HCT116 (cell line): ENCODE data around the gene ABCC8. TPM values are rescaled to one million over a fixed set of nuclear protein-coding genes. Genes with fewer than 3 reads are reported as not detected.

Experiments used
- ATAC-seq: fragments of 200-7000 bp; cut with Tn5 transposase; 2 replicates; pipeline ENCODE4 v1.9.1; 2020; ENCODE audit warnings: mild to moderate bottlenecking, moderate library complexity
- BruUV-seq: library from RNA; stranded (reverse); fragments of 400-500 nt; replicated peaks from 2 replicates; lab custom pipeline; 2021; lab: Mats Ljungman, UMichigan
- CTCF ChIA-PET: fragments of 300-600 bp; sonication (Branson Sonifier 250); formaldehyde crosslinking; loops from one replicate; lab custom pipeline; 2021; ENCODE audit warnings: antibody characterized with exemption; lab: Charles Lee
- POLR2A ChIA-PET: fragments of 300-600, 350-600 bp; sonication (Branson Sonifier 250); formaldehyde crosslinking; loops from one replicate; lab custom pipeline; 2021; ENCODE audit warnings: antibody characterized with exemption; lab: Charles Lee
- RAD21 ChIA-PET, 2 experiments: fragments of 300-600 bp; sonication (Branson Sonifier 250); formaldehyde crosslinking; loops; one replicate each; lab custom pipeline; 2023; ENCODE audit warnings: low total read pairs in 2 of 2; ENCODE audit not compliant: uncharacterized antibody in 2 of 2, unreplicated experiment in 2 of 2, low non-redundant PET in 1 of 2; lab: Charles Lee
- DNase-seq: peaks from one replicate; pipeline ENCODE4 v3.0.0-alpha.2; 2010; ENCODE audit warnings: low read depth, low spot score
- H2AFZ ChIP-seq: fragments of 200-600 bp; shearing (Covaris generic), sonication (generic); 2 replicates; pipeline ENCODE4 v1.6.1; 2017; ENCODE audit warnings: low read depth, mixed run types, mixed read lengths, antibody characterized with exemption, low read length; ENCODE audit not compliant: poor library complexity, severe bottlenecking
- H3K27ac ChIP-seq: 2 replicates; pipeline ENCODE4 v1.5.1; 2012; ENCODE audit warnings: low read depth, low read length
- H3K27me3 ChIP-seq: fragments of 200-600 bp; sonication (generic); 2 replicates; pipeline ENCODE4 v1.6.1; 2016; ENCODE audit warnings: mixed run types, low read length, mixed read lengths; ENCODE audit not compliant: insufficient read depth
- H3K36me3 ChIP-seq, 2 experiments: fragments of 200-500 bp in 1 of 2; fragments of 200-600 bp in 1 of 2; sonication (Bioruptor generic) in 1 of 2; sonication (generic) in 1 of 2; 2 replicates each; pipeline versions ENCODE4 v1.5.1 to v1.6.1; 2014 to 2016; ENCODE audit warnings: low read length in 2 of 2, inconsistent platforms in 1 of 2, mixed read lengths in 1 of 2, mixed run types in 1 of 2; ENCODE audit not compliant: insufficient read depth in 2 of 2, control insufficient read depth in 1 of 2
- H3K4me1 ChIP-seq, 2 experiments: fragments of 200-600 bp in 1 of 2; sonication (generic) in 1 of 2; 2 replicates each; pipeline versions ENCODE4 v1.5.1 to v1.6.1; 2012 to 2017; ENCODE audit warnings: low read length in 2 of 2, inconsistent platforms in 1 of 2, mild to moderate bottlenecking in 1 of 2, mixed read lengths in 1 of 2, mixed run types in 1 of 2, moderate library complexity in 1 of 2; ENCODE audit not compliant: insufficient read depth in 2 of 2, control insufficient read depth in 1 of 2
- H3K4me2 ChIP-seq: fragments of 200-600 bp; sonication (generic); 2 replicates; pipeline ENCODE4 v1.6.1; 2017; ENCODE audit warnings: mixed run types, low read length, mixed read lengths
- H3K4me3 ChIP-seq, 2 experiments: fragments of 200-600 bp in 1 of 2; sonication (generic) in 1 of 2; replicated peaks in 1 of 2; 2 replicates each; pipeline ENCODE4 v1.5.1; 2011 to 2016; ENCODE audit warnings: low read length in 2 of 2, control low read depth in 1 of 2, low read depth in 1 of 2, mild to moderate bottlenecking in 1 of 2, mixed read lengths in 1 of 2, mixed run types in 1 of 2
- H3K79me2 ChIP-seq: fragments of 200-600 bp; sonication (generic); 2 replicates; pipeline ENCODE4 v1.6.1; 2017; ENCODE audit warnings: mild to moderate bottlenecking, mixed run types, low read length, moderate library complexity, mixed read lengths; ENCODE audit not compliant: insufficient read depth
- H3K9ac ChIP-seq: fragments of 200-600 bp; sonication (generic); 2 replicates; pipeline ENCODE4 v1.6.1; 2016; ENCODE audit warnings: low read length, mixed read lengths
- H3K9me2 ChIP-seq: fragments of 200-600 bp; sonication (generic), shearing (Covaris generic); 2 replicates; pipeline ENCODE4 v1.6.1; 2017; ENCODE audit warnings: mixed run types, mild to moderate bottlenecking, moderate library complexity; ENCODE audit not compliant: insufficient read depth
- H3K9me3 ChIP-seq, 2 experiments: fragments of 200-500 bp in 1 of 2; fragments of 200-600 bp in 1 of 2; sonication (Bioruptor generic) in 1 of 2; sonication (generic) in 1 of 2; 2 replicates each; pipeline ENCODE4 v1.6.1; 2014 to 2017; ENCODE audit warnings: low read length in 2 of 2, mixed read lengths in 2 of 2, inconsistent platforms in 1 of 2, low read depth in 1 of 2, mild to moderate bottlenecking in 1 of 2, mixed run types in 1 of 2, moderate library complexity in 1 of 2; ENCODE audit not compliant: control insufficient read depth in 1 of 2, insufficient read depth in 1 of 2
- H4K20me1 ChIP-seq: fragments of 200-600 bp; sonication (generic), shearing (Covaris generic); 2 replicates; pipeline ENCODE4 v1.6.1; 2017; ENCODE audit warnings: mixed run types, mild to moderate bottlenecking, moderate library complexity; ENCODE audit not compliant: insufficient read depth
- CEBPB ChIP-seq: IDR thresholded peaks from 2 replicates; pipeline ENCODE4 v1.6.1; 2012; ENCODE audit warnings: low read depth
- EGR1 ChIP-seq: IDR thresholded peaks from 2 replicates; pipeline ENCODE4 v1.6.1; 2012; ENCODE audit warnings: low read depth
- ELF1 ChIP-seq: IDR thresholded peaks from 2 replicates; pipeline ENCODE4 v1.6.1; 2012; ENCODE audit warnings: low read depth, borderline replicate concordance
- EZH2phosphoT487 ChIP-seq: fragments of 200-600 bp; IDR thresholded peaks from 2 replicates; pipeline ENCODE4 v1.6.1; 2018; ENCODE audit warnings: antibody characterized with exemption, borderline replicate concordance
- JUND ChIP-seq: IDR thresholded peaks from 2 replicates; pipeline ENCODE4 v1.6.1; 2012
- MAX ChIP-seq: IDR thresholded peaks from 2 replicates; pipeline ENCODE4 v1.6.1; 2012
- POLR2AphosphoS5 ChIP-seq: IDR thresholded peaks from 2 replicates; pipeline ENCODE4 v1.6.1; 2011; ENCODE audit warnings: mild to moderate bottlenecking, low read depth, low read length, moderate library complexity
- RAD21 ChIP-seq: IDR thresholded peaks from 2 replicates; pipeline ENCODE4 v1.6.1; 2012; ENCODE audit warnings: low read depth, mild to moderate bottlenecking
- SIN3A ChIP-seq: IDR thresholded peaks from 2 replicates; pipeline ENCODE4 v1.6.1; 2012; ENCODE audit warnings: low read depth
- SP1 ChIP-seq: IDR thresholded peaks from 2 replicates; pipeline ENCODE4 v1.6.1; 2012; ENCODE audit warnings: low read depth
- SRF ChIP-seq: IDR thresholded peaks from 2 replicates; pipeline ENCODE4 v1.6.1; 2012; ENCODE audit warnings: low read depth
- TCF7L2 ChIP-seq: IDR thresholded peaks from 2 replicates; pipeline ENCODE4 v1.7.0; 2011; ENCODE audit warnings: borderline replicate concordance, inconsistent platforms; ENCODE audit not compliant: insufficient read depth, insufficient read length; ENCODE audit errors: extremely low read depth
- ZFX ChIP-seq: fragments of 450-650 bp; IDR thresholded peaks from 2 replicates; pipeline ENCODE4 v1.6.1; 2017
- ZNF274 ChIP-seq: fragments of 200-500 bp; sonication (Bioruptor generic); IDR thresholded peaks from 2 replicates; pipeline ENCODE4 v1.6.1; 2014; ENCODE audit warnings: mild to moderate bottlenecking, low read depth, low read length, inconsistent platforms
- intact Hi-C: fragments of 100-400 bp; cut with micrococcal nuclease; formaldehyde crosslinking; loops from 2 replicates; pipeline ENCODE4 v1.10.0; 2022
- total RNA-seq: library from RNA; stranded (reverse); gene quantifications from one replicate; pipeline ENCODE4 v1.2.1, GENCODE V29; 2021; ENCODE audit not compliant: unreplicated experiment
- TF ChIP-seq, protein P1 (sequence below): IDR thresholded peaks from 2 replicates; pipeline ENCODE4 v1.6.1; 2012; ENCODE audit warnings: low read depth
- TF ChIP-seq, protein P2 (sequence below), 3 experiments: fragments of 200-600 bp in 1 of 3; sonication (generic) in 1 of 3; IDR thresholded peaks in 2 of 3; conservative IDR thresholded peaks in 1 of 3; 2 replicates each; pipeline ENCODE4 v1.5.1; 2012 to 2017; ENCODE audit warnings: low read depth in 2 of 3, low read length in 2 of 3, antibody characterized with exemption in 1 of 3, borderline replicate concordance in 1 of 3, control low read depth in 1 of 3, mild to moderate bottlenecking in 1 of 3, mixed read lengths in 1 of 3, mixed run types in 1 of 3, moderate library complexity in 1 of 3; ENCODE audit not compliant: insufficient read depth in 1 of 3
- TF ChIP-seq, protein P3 (sequence below): IDR thresholded peaks from 2 replicates; pipeline ENCODE4 v1.6.1; 2012

The ABCC8 gene
- total RNA-seq, 1 experiment from 2014 or later: 0.39 TPM

- TF ChIP-seq, protein P1, sequence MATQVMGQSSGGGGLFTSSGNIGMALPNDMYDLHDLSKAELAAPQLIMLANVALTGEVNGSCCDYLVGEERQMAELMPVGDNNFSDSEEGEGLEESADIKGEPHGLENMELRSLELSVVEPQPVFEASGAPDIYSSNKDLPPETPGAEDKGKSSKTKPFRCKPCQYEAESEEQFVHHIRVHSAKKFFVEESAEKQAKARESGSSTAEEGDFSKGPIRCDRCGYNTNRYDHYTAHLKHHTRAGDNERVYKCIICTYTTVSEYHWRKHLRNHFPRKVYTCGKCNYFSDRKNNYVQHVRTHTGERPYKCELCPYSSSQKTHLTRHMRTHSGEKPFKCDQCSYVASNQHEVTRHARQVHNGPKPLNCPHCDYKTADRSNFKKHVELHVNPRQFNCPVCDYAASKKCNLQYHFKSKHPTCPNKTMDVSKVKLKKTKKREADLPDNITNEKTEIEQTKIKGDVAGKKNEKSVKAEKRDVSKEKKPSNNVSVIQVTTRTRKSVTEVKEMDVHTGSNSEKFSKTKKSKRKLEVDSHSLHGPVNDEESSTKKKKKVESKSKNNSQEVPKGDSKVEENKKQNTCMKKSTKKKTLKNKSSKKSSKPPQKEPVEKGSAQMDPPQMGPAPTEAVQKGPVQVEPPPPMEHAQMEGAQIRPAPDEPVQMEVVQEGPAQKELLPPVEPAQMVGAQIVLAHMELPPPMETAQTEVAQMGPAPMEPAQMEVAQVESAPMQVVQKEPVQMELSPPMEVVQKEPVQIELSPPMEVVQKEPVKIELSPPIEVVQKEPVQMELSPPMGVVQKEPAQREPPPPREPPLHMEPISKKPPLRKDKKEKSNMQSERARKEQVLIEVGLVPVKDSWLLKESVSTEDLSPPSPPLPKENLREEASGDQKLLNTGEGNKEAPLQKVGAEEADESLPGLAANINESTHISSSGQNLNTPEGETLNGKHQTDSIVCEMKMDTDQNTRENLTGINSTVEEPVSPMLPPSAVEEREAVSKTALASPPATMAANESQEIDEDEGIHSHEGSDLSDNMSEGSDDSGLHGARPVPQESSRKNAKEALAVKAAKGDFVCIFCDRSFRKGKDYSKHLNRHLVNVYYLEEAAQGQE: no peak
- no peak for TF ChIP-seq CEBPB
- TF ChIP-seq SIN3A: no peak
- no peak for TF ChIP-seq ELF1
- TF ChIP-seq RAD21: no peak
Measured at GRCh38 chr11:17488563-17488962, 11.9 kb upstream of the ABCC8 start (continued).

GRCh38 chr11:17486646-17487045 lies 10.0 kb upstream of the ABCC8 start:
- ChIA-PET RAD21 (no interaction called here), POLR2A (no interaction called here), CTCF (no interaction called here)
- H3K4me3 ChIP-seq: no peak overlapping the region
- DNase-seq (no peak), ATAC-seq (no peak)
- no peak overlapping the region for H2AFZ ChIP-seq
- no peaks in the 10 kb centered on the region for H3K9me2 ChIP-seq
- H3K9ac ChIP-seq: no peak overlapping the region
- no peaks in the 10 kb centered on the region for H3K79me2 ChIP-seq
- no peaks in the 10 kb centered on the region for H3K27me3 ChIP-seq
- no peak overlapping the region for H3K27ac ChIP-seq
- H4K20me1 ChIP-seq: no peaks in the 10 kb centered on the region
- no TSS peak for BruUV-seq
- no peaks in the 10 kb centered on the region for H3K9me3 ChIP-seq
- no peaks in the 10 kb centered on the region for H3K4me1 ChIP-seq
- intact Hi-C loops: no loop called here
- no peak overlapping the region for H3K4me2 ChIP-seq
- no peaks in the 10 kb centered on the region for H3K36me3 ChIP-seq
- TF ChIP-seq ZFX: no peak
- TF ChIP-seq POLR2AphosphoS5: no peak
- TF ChIP-seq, protein P2, sequence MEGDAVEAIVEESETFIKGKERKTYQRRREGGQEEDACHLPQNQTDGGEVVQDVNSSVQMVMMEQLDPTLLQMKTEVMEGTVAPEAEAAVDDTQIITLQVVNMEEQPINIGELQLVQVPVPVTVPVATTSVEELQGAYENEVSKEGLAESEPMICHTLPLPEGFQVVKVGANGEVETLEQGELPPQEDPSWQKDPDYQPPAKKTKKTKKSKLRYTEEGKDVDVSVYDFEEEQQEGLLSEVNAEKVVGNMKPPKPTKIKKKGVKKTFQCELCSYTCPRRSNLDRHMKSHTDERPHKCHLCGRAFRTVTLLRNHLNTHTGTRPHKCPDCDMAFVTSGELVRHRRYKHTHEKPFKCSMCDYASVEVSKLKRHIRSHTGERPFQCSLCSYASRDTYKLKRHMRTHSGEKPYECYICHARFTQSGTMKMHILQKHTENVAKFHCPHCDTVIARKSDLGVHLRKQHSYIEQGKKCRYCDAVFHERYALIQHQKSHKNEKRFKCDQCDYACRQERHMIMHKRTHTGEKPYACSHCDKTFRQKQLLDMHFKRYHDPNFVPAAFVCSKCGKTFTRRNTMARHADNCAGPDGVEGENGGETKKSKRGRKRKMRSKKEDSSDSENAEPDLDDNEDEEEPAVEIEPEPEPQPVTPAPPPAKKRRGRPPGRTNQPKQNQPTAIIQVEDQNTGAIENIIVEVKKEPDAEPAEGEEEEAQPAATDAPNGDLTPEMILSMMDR (IDR thresholded peaks at IDR 0.05 in 2 of 3, conservative IDR thresholded peaks at IDR 0.05 in 1 of 3; ENCODE audit: borderline replicate concordance in 1 of 3, insufficient read depth in 1 of 3, low read depth in 2 of 3, low read length in 2 of 3): no peak
- TF ChIP-seq JUND: no peak
- TF ChIP-seq SIN3A: no peak
- TF ChIP-seq MAX: no peak
- no peak for TF ChIP-seq EZH2phosphoT487
- no peak for TF ChIP-seq SRF
- TF ChIP-seq, protein P3, sequence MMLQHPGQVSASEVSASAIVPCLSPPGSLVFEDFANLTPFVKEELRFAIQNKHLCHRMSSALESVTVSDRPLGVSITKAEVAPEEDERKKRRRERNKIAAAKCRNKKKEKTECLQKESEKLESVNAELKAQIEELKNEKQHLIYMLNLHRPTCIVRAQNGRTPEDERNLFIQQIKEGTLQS: no peak
- TF ChIP-seq CEBPB: no peak
- TF ChIP-seq SP1: no peak
- TF ChIP-seq TCF7L2: no peak
- TF ChIP-seq EGR1: no peak
- TF ChIP-seq, protein P1: no peak
- no peak for TF ChIP-seq ZNF274
- no peak for TF ChIP-seq ELF1
